GM12865 (cell line): ENCODE results near the gene ADGRB3.

Source experiments
- DNase-seq: peaks from one replicate; pipeline ENCODE4 v3.0.0; 2010; ENCODE audit warnings: low read depth
- H3K4me3 ChIP-seq: 2 replicates; pipeline ENCODE4 v1.5.1; 2011; ENCODE audit warnings: mild to moderate bottlenecking, low read depth, low read length, control low read depth
- CTCF ChIP-seq: IDR thresholded peaks from 2 replicates; pipeline ENCODE4 v1.5.1; 2011; ENCODE audit warnings: low read length, control low read depth, low read depth, inconsistent platforms; ENCODE audit not compliant: insufficient read depth; ENCODE audit errors: missing control alignments

The ADGRB3 gene

DNA sequence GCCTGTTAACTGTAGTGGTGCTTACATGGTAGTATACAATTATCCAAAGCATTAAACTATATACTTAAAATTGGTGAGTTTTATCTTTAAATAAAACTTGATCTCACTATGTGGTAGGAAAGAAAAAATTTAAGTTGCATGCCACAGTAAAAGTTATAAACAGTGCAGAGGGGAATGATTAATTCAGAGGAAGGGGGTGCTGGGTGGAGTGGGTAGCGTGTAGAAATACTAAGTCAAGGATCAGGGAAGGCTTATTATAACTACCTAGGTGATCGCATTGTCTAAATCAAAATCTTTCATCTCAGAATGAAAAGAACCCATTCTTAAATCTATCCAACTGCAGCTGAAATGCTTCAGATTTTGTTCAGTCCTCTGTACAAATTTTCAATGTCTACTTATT lies 428.3 kb downstream of the ADGRB3 start:
- TF ChIP-seq CTCF = no peak
- H3K4me3 ChIP-seq = no peak overlapping the region
- DNase-seq = no peak

GRCh38 chr6:69064226-69064625 lies 429.1 kb downstream of the ADGRB3 start:
- DNase-seq = no peak
- no peak for TF ChIP-seq CTCF
- no peak overlapping the region for H3K4me3 ChIP-seq

GRCh38 chr6:69069881-69070280 lies 434.8 kb downstream of the ADGRB3 start:
- H3K4me3 ChIP-seq = no peak overlapping the region
- no peak for DNase-seq

DNA sequence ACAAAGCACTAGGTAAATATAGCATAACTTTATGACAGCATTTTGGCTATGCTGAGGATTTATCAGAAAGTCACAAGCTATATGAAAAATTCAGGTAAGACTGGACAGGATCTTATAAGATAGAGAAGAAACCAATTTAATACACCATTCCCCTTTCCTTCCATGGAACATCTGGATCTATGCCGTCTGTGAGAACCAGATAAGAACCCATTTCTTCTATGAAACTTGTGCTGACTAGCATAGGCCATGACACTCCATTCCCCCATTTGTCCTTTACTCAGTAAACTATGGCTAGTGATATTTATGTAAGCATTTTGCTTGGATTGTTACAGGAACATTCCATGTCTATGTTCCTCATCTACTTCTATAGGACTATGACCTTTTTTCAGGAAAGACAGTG lies 437.7 kb downstream of the ADGRB3 start:
- H3K4me3 ChIP-seq = no peak overlapping the region
- DNase-seq = no peak
- TF ChIP-seq CTCF = no peak

More at GRCh38 chr6:69069881-69070280, 434.8 kb downstream of the ADGRB3 start:
- no peak for TF ChIP-seq CTCF

DNA sequence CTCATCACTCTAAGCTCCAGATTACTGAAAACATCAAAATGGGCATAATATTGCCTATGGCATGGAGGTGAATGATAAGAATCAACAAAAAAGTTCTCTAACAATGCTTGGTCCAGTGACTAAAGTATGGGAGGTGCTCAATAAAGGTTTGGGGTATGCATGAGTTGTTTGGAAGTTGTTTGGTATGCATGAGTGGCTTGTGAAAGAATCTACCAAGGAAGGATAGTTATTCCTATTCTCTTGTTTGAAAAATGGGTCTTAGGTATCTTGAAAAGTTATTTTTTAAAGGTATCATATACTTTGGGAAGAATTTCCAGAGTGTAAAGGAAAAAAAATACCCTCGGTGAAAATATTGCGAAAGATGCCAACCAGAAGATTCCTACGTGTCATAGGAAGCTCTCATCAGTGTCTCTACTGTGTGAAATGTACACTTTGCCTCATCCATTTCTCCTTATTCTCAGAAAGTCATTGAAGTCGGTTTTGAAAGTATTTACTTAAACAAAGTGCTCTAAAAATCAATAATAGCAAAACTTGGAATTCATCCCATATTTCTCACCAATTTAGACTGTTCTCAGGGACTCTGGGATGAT lies 449.8 kb downstream of the ADGRB3 start:
- DNase-seq = no peak
- TF ChIP-seq CTCF = no peak

GRCh38 chr6:69086689-69087088 lies 451.6 kb downstream of the ADGRB3 start:
- DNase-seq = no peak

More for the DNA sequence above, 449.8 kb downstream of the ADGRB3 start:
- H3K4me3 ChIP-seq = no peak overlapping the region

More at GRCh38 chr6:69086689-69087088, 451.6 kb downstream of the ADGRB3 start:
- no peak for TF ChIP-seq CTCF
- H3K4me3 ChIP-seq = no peak overlapping the region
